Measurements from ENCODE around the gene NEUROG2. TPM values are rescaled to one million over a fixed set of nuclear protein-coding genes. Genes with fewer than 3 reads are reported as not detected.
"Not testable (repeated sequence)": the region's sequence is repeated elsewhere in the genome, so short reads cannot be mapped to it uniquely, and the experiment has no call there.

The NEUROG2 gene
- total and polyA plus RNA-seq, 10 donors = not detected

GRCh38 chr4:112562254-112562879 is 46.4 kb upstream of the NEUROG2 start:
- DNase-seq = no peak
- intact Hi-C loops (cut with DNase I; ENCODE audit: low total_unique reads) = no loop called here
- H3K9me3 ChIP-seq = no peaks in the 10 kb centered on the region
- WGBS, 5 donors = 95 to 98% (median 95%) methylated on average over 2 of the region's 2 CpGs
- H3K27me3 ChIP-seq (replicated peaks in 1 of 7) = no peaks in the 10 kb centered on the region
- H3K4me3 ChIP-seq = no peak overlapping the region
- peaks cover 0 to 23% (median 0%) of the 10 kb centered on the region in 6 donors for H3K36me3 ChIP-seq
- no peak overlapping the region for H3K27ac ChIP-seq
- peaks cover 0 to 11% (median 0%) of the 10 kb centered on the region in 6 donors for H3K4me1 ChIP-seq
- TF ChIP-seq POLR2AphosphoS5 (IDR thresholded peaks at IDR 0.05) (no peak), CTCF (IDR thresholded peaks at IDR 0.05 in 8 of 11, conservative IDR thresholded peaks at IDR 0.05 in 3 of 11) (no peak), POLR2A (IDR thresholded peaks at IDR 0.05) (no peak)

- WGBS, 5 donors = 30 to 58% (median 43%) methylated on average over 2 of the region's 2 CpGs
- no peaks in the 10 kb centered on the region for H3K9me3 ChIP-seq
- intact Hi-C loops (cut with DNase I; ENCODE audit: low total_unique reads) = no loop called here
- peaks cover 0 to 26% (median 0%) of the 10 kb centered on the region in 6 donors for H3K36me3 ChIP-seq
- no peaks in the 10 kb centered on the region for H3K27me3 ChIP-seq (replicated peaks in 1 of 7)
- peaks cover 0 to 11% (median 0%) of the 10 kb centered on the region in 6 donors for H3K4me1 ChIP-seq
- DNase-seq = no peak
- no peak overlapping the region for H3K27ac ChIP-seq
- TF ChIP-seq POLR2AphosphoS5 (IDR thresholded peaks at IDR 0.05) = no peak
- TF ChIP-seq CTCF (IDR thresholded peaks at IDR 0.05 in 8 of 11, conservative IDR thresholded peaks at IDR 0.05 in 3 of 11) = no peak
- no peak for TF ChIP-seq POLR2A (IDR thresholded peaks at IDR 0.05)
- no peak overlapping the region for H3K4me3 ChIP-seq
Measured at GRCh38 chr4:112560084-112560483, 44.1 kb upstream of the NEUROG2 start.

- intact Hi-C loops (cut with DNase I; ENCODE audit: low total_unique reads) = no loop called here
- Histone ChIP-seq H3K4me3 (no peak overlapping the region), H3K27me3 (replicated peaks in 1 of 7) (no peaks in the 10 kb centered on the region), H3K36me3 (peaks cover 0 to 21% (median 0%) of the 10 kb centered on the region in 6 donors), H3K27ac (no peak overlapping the region), H3K9me3 (no peaks in the 10 kb centered on the region), H3K4me1 (peaks cover 0 to 11% (median 0%) of the 10 kb centered on the region in 6 donors)
- TF ChIP-seq POLR2AphosphoS5 (IDR thresholded peaks at IDR 0.05) = no peak
- 96 to 100% (median 97%) methylated on average over 3 of the region's 3 CpGs for WGBS, 5 donors
- no peak for DNase-seq
Measured at GRCh38 chr4:112559053-112559452, 43.1 kb upstream of the NEUROG2 start.

DNA sequence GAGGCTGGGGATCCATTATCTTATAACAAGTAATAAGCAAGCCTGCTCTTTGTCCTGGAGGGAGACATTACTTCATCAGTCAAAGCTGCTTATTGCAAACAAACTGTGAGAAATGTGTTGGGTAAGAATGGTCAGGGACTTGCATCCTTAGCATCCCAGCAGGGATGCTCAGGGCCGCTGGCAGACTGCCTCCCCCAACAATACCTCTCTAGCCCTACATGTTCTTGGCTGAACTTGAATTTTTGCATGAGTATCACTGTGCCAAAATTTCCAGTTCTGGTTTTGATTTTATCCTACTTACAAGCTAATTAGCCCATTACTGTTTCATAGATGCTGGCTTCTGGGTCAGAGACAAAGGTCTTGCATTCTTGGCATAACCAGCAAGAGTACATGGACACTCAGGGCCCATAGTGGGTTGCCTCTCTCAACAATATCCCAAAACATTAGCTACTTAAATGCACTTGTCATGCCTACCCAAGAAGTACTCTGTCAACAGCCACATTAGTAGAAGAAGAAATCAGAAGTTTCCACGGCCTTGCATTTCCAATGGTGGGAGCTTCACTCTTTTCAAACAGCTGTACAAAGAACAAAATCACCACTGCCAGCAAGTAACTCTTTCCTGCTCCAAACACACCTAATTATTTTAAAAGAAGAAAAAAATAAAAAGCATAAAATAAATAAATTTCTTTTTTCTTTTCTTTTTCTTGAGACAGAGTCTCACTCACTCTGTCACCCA is 41.9 kb upstream of the NEUROG2 start:
- Histone ChIP-seq H3K27me3 (replicated peaks in 1 of 7) (no peaks in the 10 kb centered on the region), H3K9me3 (no peaks in the 10 kb centered on the region), H3K4me1 (peaks cover 0 to 11% (median 0%) of the 10 kb centered on the region in 6 donors), H3K36me3 (peaks cover 0 to 32% (median 3%) of the 10 kb centered on the region in 6 donors), H3K4me3 (no peak overlapping the region), H3K27ac (no peak overlapping the region)
- TF ChIP-seq POLR2A (IDR thresholded peaks at IDR 0.05) (no peak), CTCF (IDR thresholded peaks at IDR 0.05 in 8 of 11, conservative IDR thresholded peaks at IDR 0.05 in 3 of 11) (no peak), POLR2AphosphoS5 (IDR thresholded peaks at IDR 0.05) (no peak)
- 88 to 97% (median 90%) methylated on average over 2 of the region's 2 CpGs for WGBS, 5 donors
- intact Hi-C loops (cut with DNase I; ENCODE audit: low total_unique reads) = no loop called here
- no peak for DNase-seq

DNA sequence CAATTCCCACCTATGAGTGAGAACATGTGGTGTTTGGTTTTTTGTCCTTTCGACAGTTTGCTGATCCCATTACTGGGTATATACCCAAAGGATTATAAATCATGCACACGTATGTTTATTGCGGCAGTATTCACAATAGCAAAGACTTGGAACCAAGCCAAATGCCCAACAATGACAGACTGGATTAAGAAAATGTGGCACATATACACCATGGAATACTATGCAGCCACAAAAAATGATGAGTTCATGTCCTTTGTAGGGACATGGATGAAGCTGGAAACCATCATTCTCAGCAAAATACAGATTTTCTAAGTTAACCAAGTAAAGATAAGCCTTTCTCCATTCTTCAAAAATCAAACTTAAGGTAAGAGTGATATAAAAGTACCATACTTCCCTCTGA is 38.3 kb upstream of the NEUROG2 start:
- H3K27me3 ChIP-seq (replicated peaks in 1 of 7); H3K4me1 ChIP-seq; DNase-seq; H3K9me3 ChIP-seq; intact Hi-C loops (cut with DNase I; ENCODE audit: low total_unique reads); H3K27ac ChIP-seq; H3K4me3 ChIP-seq: not testable (repeated sequence)
- peaks cover 0 to 34% (median 3%) of the 10 kb centered on the region in 6 donors for H3K36me3 ChIP-seq
- WGBS, 5 donors = 94 to 100% (median 100%) methylated on average over 2 to 3 of the region's 3 CpGs
